Measurements from ENCODE around the gene COL17A1.

COL17A1 gene

DNA sequence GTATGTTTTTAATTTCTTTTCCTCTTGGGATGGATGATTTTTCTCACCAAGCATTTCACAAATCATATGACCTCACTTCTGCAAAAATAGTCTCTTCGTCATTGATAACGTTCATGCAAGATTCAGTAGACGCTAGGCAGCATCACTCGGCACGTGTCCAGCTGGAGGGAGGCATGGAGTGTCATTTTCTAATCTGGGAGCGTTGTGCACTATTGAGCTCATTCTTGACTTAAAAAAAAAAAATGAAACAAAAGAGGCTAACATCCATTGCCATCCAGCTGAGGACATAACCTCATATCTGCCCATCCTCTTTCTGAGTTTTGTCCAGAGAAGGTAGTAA, 56.2 kb downstream of the COL17A1 start:
- DNase-seq, result no peak

DNA sequence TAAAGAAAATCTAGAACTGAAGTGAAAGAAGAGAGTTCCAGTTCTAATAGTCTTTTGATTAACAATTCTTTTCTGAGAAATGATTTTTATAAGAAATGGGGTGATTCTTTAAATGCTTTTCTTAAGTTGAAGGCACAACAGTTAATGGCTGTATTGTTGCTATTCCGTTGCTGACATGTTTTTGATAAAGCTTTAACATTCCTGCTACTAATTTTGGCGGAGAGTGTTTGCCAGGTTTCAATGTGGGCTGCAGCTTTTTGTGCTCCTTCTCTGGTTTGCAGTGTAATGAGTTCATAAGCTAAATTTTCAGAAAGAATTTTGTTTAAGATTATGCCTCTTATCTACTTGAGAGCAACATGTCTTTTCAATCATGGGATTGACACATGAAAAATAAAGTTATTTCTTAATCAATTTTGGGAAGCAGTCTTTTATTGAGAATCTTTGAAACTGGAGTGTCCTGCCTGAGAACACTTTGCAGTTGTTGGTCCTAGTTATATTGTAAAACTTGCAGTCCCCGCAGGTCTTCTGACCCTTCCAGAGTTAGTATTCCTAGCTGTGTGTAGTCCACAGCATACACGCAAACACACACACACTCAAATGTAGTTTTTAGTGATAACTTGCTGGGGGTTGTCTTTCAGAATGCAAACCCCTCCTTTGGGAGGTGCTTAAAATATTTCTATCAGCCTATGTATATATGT, 56.7 kb downstream of the COL17A1 start:
- DNase-seq, result no peak

DNA sequence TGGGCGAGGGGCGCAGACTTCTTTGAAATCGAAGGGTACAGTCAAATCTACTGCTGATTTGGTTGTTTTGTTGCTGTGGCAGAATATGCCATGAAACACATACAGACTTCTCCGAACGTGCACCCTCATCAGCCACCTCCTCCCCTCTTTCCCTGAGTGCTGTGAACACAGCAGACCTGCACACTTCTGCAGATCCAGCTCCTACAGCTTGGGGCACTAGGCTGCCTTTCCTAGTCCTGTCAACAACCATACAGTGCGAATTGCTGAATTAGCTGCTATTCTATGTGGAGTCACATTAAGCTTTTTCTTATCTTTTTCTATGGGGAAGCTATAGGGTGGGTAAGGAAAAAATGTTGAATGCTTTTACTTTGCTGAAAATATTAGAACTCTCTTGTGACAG, 57.5 kb downstream of the COL17A1 start:
- no peak for DNase-seq

DNA sequence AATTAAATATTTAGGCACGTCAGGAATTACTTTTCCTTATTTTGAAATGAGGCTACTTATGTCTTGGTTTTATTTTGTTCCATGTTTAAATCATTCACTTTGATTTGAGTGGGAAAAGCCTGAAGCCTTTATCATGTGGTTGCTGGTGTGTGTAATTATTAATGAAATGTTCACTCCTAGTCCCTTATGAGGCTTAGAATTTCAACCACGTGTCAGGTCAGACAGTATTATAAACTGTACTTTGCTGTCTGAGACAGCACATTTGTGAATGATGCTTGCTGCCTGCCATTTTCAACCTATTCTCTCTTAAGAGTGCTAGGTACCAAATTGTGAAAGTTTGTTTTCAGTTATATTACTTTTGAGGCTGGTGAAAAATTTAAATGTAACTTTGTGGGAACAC, 58.9 kb downstream of the COL17A1 start:
- DNase-seq, result no peak

DNA sequence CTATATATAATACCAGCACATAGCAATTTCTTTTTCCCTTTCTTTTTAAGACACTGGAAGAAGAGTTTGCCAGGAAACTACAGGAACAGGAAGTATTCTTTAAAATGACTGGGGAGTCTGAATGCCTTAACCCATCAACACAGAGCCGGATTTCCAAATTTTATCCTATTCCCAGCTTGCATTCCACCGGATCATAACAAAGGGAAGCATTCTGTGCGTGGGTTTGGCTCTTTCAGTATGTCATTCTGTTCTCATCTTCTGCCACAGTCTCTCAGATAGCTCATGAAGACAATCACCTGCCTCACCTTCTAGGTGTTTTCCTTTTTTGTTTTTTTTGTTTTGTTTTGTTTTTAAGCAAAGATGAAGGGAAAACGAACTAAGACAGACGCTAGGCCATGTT, 60.2 kb downstream of the COL17A1 start:
- DNase-seq, result no peak

DNA sequence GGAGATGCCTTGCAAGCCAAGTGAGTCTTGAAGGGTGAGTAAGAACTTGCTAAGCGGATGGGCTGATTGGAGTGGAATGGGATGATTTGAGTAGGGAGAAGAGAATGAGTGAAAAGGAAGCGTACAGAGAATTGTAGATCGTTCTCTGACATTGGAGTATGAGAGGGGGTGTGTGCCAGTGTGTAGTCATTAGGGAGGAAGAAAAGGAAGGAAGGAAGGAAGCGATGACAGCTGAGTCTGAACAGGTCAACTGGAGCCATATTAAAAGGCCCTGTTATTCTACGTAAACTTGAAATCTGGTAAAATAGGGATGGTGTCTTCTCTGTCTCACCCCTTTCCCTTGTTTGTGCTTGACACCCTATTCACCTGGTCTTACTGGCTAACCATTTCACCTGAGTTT, 63.7 kb downstream of the COL17A1 start:
- DNase-seq, result no peak

DNA sequence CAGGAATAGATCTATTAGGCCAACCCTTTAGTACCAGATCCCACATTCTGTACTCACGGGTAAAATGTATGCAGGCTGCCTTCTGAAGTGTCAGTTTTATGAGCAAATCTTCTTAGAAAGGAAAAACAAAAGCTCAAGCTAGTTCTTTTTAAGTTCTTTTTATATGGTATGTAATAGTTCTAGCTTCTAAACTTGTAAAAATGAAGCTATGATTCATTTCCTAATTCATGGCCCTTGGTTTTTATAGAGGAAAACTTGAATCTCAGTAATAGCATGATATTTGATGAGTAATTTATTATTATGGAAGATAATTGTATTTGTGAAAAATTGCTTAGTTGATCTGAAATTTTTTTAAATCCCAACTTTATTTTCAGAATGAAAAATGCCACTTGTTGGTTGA, 64.4 kb downstream of the COL17A1 start:
- DNase-seq, result no peak

DNA sequence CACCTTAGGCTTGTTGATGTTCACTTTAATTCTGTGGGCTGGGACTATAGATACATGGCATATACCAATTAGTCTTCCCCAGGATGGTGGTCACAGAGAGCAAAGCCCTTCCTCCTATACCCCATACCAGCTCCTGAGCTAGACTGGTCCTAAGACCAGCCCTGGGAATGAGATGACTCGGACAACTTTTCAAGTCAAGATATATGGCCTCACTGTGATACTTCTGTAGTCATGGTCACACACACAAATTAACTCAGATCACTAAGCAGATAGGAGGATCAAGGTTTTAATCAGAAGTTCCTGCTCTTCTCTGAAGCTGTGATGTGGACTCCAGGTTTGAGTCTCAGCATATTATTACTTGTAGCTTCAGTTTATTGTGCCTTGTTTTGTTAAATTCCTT, 65.7 kb downstream of the COL17A1 start:
- DNase-seq, result no peak

DNA sequence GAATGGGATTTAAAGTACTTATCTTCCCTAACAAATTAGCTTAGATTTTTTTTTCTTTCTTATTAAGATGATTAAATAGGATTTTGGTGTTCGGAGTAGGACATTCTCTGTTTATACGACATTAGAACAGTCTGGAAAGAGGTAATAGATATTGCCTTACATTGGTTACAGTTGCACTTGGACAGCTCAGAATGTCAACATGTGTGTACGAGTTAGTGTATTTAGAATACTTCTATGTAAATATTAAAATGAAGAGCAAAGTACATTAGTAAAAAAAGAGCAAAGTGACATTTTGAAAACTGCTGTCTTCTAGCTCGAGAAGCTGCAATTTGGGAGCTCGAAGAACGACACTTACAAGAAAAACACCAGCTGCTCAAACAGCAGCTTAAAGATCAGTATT, 67.2 kb downstream of the COL17A1 start:
- no peak for DNase-seq

DNA sequence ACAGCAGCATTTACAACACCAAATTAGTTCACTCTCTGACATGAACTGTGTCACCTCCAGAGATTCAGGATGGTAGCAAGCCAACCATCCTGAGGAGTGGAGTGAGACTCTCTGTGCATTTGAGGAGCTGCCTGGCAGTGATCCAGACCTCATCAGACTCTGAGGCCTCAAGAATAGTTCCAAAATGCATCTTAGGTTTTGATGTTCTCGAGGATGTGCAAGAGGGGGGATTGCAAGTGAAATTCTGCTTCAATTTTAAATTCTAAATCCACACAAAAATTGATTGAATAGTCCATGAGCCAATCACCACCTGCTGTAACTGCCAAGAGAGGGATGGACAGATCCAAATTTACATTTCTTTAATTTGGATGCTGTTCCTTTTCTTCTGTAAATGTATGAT, 69.0 kb downstream of the COL17A1 start:
- no peak for DNase-seq

DNA sequence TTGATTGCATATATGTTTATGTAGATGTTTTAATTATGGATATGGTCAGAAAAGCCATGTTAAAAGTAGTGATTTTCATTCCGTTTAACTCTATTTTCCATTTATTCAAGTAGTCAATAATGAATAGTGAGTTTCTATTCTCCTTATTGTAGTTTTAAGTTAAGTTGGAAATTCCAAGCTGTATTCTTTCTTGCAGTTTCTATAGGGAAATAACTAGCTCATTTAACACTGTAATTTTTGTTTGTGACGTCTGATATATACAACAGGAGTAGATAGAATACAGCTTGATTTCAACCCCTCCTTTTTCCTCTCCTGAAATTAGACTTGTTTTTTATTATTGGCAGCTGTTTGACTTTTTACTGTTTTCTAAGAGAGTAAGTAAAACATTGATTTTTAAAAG, 71.5 kb downstream of the COL17A1 start:
- DNase-seq, result no peak

DNA sequence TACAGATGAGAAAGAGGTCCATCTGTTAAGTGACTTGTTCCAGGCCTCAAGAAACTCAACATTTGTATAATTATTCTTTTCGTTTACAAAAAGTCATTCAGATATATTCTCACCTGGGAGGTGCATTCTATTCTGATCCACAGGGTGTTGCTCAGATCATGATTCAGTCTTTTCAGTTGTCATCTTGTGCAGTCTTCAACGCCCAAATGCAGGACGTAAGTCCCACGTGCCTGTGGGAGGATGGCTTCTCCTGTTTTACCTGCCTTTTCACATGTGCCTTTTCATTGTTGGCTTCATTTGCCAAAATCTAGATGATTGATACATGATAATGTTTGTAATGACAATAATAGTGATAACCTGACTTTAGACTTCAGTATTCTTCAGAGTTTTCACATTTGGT, 72.2 kb downstream of the COL17A1 start:
- no peak for DNase-seq

DNA sequence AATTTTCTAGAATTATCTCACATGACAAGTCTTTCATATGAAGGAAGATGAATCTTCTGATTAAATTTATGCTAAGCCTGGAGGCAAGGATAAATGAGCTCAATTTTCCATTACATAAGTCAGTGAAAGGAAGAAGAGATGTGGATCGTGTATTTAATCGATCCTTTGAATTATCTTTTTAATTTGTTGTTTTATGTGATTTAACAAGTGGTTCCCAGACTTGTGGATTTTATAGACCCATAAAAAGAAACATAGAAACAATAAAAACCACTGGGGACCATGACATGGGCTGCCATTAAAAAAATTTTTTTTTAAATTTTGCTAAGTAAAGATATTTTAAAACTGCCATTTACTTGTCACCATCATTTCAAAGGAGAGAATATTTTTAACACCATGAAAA, 73.8 kb downstream of the COL17A1 start:
- no peak for DNase-seq

DNA sequence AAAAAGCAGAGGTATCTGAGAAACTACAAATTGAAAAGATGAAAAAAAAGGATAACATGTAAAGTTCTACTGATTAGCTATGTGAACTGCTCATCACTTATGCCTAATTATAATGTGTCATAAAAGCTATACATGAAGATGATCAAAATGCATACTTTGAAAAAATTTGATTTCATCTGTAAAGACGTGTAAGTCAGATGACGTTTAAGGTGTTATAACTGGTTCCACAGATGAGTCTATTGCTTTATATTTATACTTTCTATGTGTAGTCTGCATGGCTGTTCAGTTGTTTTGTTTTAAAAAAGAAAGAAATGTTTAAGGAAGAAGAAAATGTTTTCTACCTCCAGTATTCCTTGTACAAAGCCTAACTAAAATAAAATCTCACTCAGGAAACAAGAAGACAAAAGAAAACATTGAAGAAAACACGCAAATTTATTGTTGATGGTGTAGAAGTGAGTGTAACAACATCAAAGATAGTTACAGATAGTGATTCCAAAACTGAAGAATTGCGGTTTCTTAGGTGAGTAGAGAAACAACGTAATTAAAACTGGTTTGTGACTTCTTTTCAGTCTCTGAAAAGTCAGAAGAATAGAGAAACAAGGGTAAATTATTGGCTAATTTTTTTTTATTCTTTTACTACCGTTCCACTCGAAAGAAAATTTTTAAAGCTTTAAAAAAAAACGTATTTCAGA, 80.4 kb downstream of the COL17A1 start:
- DNase-seq, result no peak

DNA sequence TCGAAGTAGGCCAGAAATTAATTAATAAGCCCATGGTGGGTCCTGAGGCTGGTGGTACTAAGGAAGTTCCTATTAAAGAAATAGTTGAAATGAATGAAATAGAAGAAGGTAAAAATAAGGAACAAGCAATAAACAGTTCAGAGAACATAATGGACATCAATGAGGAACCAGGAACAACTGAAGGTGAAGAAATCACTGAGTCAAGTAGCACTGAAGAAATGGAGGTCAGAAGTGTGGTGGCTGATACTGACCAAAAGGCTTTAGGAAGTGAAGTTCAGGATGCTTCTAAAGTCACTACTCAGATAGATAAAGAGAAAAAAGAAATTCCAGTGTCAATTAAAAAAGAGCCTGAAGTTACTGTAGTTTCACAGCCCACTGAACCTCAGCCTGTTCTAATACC, 82.8 kb downstream of the COL17A1 start:
- no peak for DNase-seq

DNA sequence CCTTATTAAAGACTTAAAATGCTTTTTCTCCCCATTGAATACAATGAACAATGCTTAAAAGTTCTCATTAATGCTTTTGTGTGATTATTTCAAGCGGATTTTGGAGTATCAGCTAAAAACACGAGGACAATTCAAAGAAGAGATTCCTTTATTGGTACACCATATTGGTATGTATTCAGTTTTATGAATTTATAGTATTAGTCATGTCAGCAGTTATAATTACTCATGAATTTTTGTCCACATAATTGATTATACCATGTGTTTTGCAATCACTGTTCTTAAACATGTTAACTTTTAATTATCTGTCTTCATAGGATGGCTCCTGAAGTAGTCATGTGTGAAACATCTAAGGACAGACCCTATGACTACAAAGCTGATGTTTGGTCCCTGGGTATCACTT, 86.9 kb downstream of the COL17A1 start:
- DNase-seq, result no peak

DNA sequence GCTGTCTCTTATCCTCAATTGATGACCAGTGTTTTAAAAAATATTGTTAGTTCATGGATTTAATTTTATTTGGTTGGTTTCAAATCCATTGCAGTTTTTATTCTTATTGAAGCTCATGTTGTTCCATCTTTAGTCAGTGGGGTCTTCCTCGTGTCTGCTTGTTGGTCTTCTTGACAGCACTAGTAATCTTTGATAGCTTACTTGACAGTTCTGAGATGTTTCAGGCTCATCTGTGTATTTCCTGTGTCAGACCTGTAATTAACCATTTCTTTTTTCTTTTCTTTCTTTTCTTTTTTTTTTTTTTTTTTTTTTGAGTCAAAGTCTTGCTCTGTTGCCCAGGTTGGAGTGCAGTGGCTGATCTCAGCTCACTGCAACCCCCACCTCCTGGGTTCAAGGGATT, 90.5 kb downstream of the COL17A1 start:
- DNase-seq, result no peak

DNA sequence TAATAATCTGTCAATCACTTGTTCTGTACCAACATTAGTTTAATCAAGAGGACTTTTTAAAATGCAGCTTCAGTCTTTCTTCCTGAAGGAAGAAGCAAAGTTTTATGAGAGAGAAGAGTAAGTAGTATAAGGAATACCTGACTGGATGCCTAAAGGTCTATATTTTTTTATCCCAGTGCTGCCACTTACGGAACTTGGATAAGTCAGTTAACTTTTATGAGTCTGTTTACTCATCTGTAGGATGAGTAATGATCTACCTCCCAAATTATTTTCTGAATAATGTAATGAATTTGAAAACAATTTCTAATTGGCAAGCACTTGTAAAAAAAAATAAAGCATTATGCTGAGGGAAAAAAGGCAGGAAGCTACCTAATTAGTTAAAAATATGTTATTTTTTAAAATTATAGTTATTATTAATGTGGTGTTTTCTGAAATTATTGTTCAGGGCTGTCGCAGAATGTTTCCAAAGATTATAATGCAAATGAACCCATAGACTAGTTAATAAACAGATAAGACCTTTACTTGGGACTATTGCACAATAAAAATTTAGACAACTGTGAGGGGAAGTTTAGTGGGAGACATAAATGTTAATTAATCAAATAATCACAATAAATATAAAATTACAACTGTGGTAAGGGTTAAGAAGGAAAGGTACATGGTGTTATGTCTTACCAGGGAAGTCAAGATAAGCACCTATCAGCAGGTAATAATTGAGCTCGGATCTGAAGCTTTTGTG, 94.1 kb downstream of the COL17A1 start:
- no peak for DNase-seq

DNA sequence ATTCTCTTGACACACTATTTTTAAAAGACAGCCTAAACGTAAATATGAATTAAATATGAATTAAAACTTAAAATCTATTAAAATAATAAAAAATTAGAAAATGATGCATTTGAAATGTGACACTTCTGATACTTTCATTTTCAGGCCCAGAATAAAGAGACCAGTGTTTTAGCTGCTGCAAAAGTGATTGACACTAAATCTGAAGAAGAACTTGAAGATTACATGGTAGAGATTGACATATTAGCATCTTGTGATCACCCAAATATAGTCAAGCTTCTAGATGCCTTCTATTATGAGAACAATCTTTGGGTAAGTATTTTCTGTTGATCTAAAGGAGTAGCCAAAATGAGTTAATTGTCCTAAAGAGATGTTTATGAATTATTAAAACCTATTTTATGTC, 95.1 kb downstream of the COL17A1 start:
- no peak for DNase-seq

DNA sequence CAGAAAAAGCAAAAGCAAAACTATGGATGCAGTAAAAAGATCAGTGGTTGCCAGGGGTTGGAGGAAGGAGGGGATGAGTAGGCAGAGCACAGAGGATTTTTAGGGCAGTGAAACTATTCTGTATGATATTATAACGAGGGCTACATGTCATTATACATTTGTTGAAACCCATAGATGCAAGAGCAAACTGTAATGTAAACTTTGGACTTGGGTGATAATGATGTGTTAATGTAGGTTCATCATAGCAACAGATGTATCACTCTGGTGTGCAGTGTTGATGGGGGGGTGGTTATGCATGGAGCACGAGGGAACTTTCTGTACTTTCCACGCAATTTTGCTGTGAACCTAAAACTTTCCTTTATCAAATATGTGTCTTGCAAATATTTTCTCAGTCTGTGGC, 95.6 kb downstream of the COL17A1 start:
- no peak for DNase-seq

DNA sequence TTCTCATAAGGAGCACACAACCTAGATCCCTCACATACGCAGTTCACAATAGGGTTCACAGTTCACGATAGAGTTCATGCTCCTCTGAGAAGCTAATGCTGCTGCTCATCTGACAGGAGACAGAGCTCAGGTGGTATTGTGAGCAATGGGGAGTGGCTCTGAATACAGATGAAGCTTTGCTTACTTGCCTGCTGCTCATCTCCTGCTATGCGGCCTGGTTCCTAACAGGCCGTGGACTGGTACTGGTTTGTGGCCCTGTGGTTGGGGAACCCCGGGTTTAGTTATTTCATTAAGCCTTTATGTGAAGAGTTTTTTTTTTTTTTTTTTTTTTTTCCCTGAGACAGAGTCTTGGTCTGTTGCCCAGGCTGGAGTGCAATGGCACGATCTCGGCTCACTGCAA, 99.3 kb downstream of the COL17A1 start:
- no peak for DNase-seq

DNA sequence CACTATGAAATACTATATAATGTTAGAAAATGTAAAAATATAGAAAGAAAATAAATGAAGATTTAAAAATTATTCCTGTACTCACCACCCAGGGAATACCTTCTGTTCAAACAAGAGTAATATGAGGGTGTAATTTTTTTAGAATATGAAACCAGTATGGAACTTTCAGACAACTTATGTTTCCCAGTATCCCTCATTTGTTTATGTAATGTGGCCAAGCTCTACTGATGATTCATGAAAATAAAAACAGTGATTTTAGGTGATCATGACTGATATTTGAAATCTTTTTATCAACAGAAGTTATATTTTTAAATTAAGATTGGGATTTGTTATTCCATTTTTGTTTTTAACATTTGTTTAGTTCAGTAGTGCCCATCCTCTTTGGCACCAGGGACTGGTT, 100.0 kb downstream of the COL17A1 start:
- no peak for DNase-seq

DNA sequence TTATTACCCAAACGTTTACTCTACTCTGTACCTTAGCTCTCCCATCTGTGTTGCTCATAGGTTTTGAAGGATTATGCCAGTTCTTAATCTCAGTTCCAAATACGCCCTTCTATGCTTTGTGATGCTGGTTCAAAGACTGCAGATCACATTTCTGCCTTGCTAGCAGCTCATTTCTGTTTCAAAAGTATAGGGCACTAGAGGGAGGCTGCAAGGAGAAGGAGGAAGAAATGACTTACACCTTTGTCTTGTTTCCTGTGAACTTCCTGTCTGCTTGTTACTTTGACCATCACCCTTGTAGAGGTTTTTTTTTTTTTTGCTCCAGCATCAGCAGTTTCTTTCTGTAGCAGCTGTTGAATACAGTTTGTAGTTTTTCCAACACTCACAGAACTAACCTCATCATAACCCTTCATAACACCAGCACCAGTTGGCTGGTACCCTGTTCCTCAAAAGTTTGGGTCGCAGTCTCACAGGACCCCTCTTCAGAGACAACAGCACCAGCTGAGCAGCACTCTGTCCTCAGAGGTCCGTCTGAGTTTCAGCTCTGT, 102.2 kb downstream of the COL17A1 start:
- DNase-seq, result no peak

DNA sequence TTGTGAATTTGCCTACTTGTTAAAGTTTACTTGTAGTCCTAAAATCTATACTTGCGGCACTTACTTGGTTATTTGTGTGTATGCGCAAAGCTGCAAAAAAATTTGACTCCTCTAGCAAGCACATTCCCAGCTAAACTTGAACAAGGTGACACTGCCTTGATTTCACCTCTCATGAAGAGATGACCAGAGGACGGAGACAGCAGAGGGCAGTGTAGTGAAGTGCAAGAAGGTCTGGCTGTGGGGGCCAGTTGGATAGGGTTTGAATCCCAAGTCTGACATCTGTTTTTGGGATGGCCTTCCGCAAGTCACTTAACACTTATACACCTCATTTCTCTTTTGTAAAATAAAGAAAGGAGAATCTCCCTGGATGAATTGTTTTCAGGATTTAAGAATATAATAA, 103.0 kb downstream of the COL17A1 start:
- DNase-seq, result no peak

Data from NCI-H774 (cell line).